Nephron (organoid): ENCODE measurements around the gene S1PR3.

Experiments used
- H3K27ac Mint-ChIP-seq, 3 experiments: 2 replicates each; pipeline ENCODE4 v1.8.0; 2020; ENCODE audit warnings: mixed read lengths in 3 of 3, mild to moderate bottlenecking in 2 of 3, moderate library complexity in 1 of 3
- H3K27me3 Mint-ChIP-seq: 2 replicates; pipeline ENCODE4 v1.8.0; 2021; ENCODE audit warnings: low read depth, mild to moderate bottlenecking, moderate library complexity, mixed read lengths
- H3K36me3 Mint-ChIP-seq: 2 replicates; pipeline ENCODE4 v1.8.0; 2020; ENCODE audit warnings: low read depth, mixed read lengths
- H3K4me1 Mint-ChIP-seq: 2 replicates; pipeline ENCODE4 v1.8.0; 2020; ENCODE audit warnings: mixed read lengths
- H3K4me3 Mint-ChIP-seq, 3 experiments: 2 replicates each; pipeline ENCODE4 v1.8.0; 2020; ENCODE audit warnings: mild to moderate bottlenecking in 3 of 3, mixed read lengths in 3 of 3, moderate library complexity in 2 of 3
- H3K9me3 Mint-ChIP-seq: 2 replicates; pipeline ENCODE4 v1.8.0; 2020; ENCODE audit warnings: mixed read lengths
- TF ChIP-seq, protein P1 (sequence below), 3 experiments: fragments of 200-600 bp; sonication (generic); IDR thresholded peaks; one replicate each; pipeline ENCODE4 v1.5.0; 2021; ENCODE audit warnings: antibody characterized with exemption in 3 of 3; ENCODE audit not compliant: unreplicated experiment in 3 of 3

The S1PR3 gene

DNA sequence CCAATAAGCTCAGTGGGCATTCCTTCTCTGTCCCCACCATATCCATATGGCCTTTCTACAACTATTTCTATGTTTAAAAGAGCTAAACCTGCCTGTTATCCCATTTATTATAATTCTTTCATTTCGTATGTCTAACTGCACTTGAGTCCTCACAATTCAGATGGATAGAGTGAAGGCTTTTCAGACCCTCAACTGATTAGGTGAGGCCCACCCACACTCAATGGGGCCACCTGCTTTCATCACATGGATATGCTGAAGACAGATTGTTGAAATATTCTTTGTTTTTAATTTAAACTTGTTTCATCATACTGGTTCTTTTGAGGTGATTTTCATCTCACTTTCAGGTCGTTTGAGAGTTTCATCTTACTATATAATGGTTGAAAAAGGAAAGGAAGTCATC lies 5.7 kb upstream of the S1PR3 start:
- no peak overlapping the region for H3K27ac Mint-ChIP-seq
- no peaks in the 10 kb centered on the region for H3K36me3 Mint-ChIP-seq
- peaks cover 9% of the 10 kb centered on the region for H3K27me3 Mint-ChIP-seq
- no peak overlapping the region for H3K4me3 Mint-ChIP-seq
- TF ChIP-seq, protein P1, sequence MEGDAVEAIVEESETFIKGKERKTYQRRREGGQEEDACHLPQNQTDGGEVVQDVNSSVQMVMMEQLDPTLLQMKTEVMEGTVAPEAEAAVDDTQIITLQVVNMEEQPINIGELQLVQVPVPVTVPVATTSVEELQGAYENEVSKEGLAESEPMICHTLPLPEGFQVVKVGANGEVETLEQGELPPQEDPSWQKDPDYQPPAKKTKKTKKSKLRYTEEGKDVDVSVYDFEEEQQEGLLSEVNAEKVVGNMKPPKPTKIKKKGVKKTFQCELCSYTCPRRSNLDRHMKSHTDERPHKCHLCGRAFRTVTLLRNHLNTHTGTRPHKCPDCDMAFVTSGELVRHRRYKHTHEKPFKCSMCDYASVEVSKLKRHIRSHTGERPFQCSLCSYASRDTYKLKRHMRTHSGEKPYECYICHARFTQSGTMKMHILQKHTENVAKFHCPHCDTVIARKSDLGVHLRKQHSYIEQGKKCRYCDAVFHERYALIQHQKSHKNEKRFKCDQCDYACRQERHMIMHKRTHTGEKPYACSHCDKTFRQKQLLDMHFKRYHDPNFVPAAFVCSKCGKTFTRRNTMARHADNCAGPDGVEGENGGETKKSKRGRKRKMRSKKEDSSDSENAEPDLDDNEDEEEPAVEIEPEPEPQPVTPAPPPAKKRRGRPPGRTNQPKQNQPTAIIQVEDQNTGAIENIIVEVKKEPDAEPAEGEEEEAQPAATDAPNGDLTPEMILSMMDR (IDR thresholded peaks at IDR 0.05; ENCODE audit: unreplicated experiment in 3 of 3): no peak
- peaks cover 15% of the 10 kb centered on the region for H3K4me1 Mint-ChIP-seq
- H3K9me3 Mint-ChIP-seq: peaks cover 10% of the 10 kb centered on the region

DNA sequence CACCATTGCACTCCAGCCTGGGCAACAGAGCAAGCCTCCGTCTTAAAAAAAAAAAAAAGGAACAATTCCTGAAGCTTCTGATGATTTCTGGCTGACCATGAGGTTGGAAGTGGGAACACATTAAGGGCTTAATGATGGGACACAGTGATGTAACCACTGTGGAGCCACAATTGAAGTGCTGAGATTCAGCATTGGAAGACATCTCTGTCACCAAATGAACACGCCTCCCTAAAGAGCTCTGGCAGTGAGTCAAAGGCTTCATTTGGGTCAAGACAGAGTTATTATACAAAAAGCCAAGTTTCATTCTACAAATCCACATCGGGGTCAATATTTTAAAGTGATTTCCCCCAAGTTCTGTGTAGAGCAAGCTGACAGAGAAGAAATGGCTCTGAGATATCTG lies 4.5 kb upstream of the S1PR3 start:
- Mint-ChIP-seq H3K4me3 (no peak overlapping the region), H3K9me3 (peaks cover 7% of the 10 kb centered on the region), H3K27ac (no peak overlapping the region), H3K36me3 (no peaks in the 10 kb centered on the region), H3K4me1 (peaks cover 17% of the 10 kb centered on the region), H3K27me3 (peaks cover 10% of the 10 kb centered on the region)
- TF ChIP-seq, protein P1 (IDR thresholded peaks at IDR 0.05; ENCODE audit: unreplicated experiment in 3 of 3): no peak

DNA sequence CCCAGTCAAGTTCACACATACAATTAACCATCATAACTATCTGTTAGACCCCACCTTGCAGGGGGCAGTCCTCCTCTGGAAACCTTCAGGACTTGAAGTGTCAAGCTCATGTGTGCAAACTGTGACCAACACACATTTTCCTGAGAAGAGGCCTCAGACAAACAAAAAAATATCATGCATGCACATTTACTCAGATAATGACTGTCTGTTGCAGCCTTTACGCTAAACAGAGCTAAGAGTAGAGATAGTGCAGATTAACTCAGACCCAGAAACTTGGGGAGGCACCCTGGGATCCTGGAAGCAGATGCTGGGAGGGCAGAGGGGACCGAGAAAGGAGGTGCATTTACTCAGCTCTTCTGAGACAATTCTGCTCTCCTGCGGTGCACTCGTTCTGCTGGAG lies 3.6 kb upstream of the S1PR3 start:
- TF ChIP-seq, protein P1 (IDR thresholded peaks at IDR 0.05; ENCODE audit: unreplicated experiment in 3 of 3): no peak
- Mint-ChIP-seq H3K27me3 (peaks cover 19% of the 10 kb centered on the region), H3K27ac (peak overlapping the region in 1 of 3 experiments; percentile 10), H3K9me3 (peaks cover 3% of the 10 kb centered on the region), H3K36me3 (no peaks in the 10 kb centered on the region), H3K4me1 (peaks cover 26% of the 10 kb centered on the region), H3K4me3 (no peak overlapping the region)

DNA sequence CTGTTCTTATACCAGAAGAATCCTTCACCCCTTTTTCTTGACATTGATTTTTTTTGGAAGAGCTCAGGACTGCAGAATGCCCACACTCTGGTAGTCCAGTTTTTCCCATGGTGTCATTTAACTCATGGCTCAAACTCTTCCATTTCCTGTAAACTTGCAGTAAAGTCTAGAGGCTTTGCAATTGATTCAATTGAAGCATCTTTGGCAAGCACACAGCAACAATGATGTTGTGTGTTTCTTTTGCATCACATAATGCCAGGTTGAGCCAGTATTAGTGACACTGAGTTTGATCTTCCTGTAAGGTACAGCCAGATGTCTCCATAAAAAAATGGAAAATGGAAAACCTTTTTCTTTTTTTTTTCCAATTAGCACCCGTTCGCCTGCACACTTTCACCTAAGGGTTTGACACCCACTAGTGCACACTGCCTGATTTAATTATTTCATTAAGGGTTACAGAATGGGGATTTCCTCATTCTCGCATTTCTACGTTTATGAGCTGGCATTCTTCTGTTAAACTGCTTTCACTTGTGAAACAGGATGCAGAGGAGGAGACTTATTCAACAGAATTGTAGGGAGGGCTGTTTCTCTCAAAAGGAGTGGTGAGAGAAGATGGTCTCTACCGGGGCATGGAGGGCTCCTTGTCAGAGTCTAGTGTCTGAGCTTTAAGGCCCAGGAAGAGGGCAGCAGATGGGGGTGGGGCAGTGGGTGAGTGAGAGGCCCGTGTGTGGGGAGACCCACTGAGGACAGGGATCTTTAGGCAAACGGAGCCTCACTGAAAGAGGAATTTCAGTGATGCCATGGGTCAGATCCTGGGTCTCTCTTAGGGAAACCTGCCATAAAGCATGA lies 2.2 kb upstream of the S1PR3 start:
- H3K36me3 Mint-ChIP-seq: peaks cover 6% of the 10 kb centered on the region
- no peaks in the 10 kb centered on the region for H3K9me3 Mint-ChIP-seq

DNA sequence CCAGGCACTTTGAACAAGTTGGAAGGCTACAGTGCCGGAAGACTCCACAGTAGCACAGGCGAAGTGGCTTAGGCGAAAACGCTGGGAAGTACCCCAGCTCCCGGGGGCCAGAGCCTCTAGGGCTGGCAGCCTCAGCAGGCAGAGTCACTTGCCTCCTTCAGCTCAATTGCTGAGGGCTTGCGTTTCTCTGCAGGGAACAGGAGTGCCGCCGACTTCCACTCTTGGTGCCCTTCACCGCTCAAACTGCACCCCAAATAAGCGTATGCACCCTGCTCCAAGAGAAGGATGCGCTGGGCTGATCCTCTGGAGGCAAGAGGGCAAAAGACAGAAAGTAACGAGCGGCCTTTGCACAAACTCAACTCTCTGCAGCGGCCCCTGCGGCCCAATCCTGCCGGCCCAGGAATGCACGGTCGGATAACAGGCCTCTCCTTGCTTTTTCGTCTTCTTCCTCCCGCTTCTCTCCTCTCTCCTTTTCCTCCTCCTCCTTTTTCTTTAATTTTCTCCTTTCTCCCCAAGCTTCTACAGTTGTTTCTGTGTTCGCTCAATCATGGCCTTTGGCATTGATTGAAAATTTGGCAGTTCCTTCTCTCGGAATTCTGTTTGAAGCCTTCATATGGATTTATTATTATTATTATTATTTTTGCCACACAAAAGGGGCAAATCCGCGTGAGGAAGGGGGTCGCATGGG lies 1.1 kb upstream of the S1PR3 start:
- no peaks in the 10 kb centered on the region for H3K9me3 Mint-ChIP-seq
- peaks cover 17% of the 10 kb centered on the region for H3K27me3 Mint-ChIP-seq
- peak overlapping the region; percentile 69 to 96 (median 87) for H3K27ac Mint-ChIP-seq
- TF ChIP-seq, protein P1 (IDR thresholded peaks at IDR 0.05; ENCODE audit: unreplicated experiment in 3 of 3): peak in 1 of 3 experiments; percentile 19
- H3K4me3 Mint-ChIP-seq: peak overlapping the region; percentile 86 to 97 (median 87)
- H3K36me3 Mint-ChIP-seq: peaks cover 17% of the 10 kb centered on the region
- peaks cover 46% of the 10 kb centered on the region for H3K4me1 Mint-ChIP-seq

More for the DNA sequence above, 2.2 kb upstream of the S1PR3 start:
- Mint-ChIP-seq H3K4me3 (peak overlapping the region; percentile 73 to 87 (median 86)), H3K27ac (peak overlapping the region; percentile 69 to 96 (median 87)), H3K4me1 (peaks cover 36% of the 10 kb centered on the region), H3K27me3 (peaks cover 18% of the 10 kb centered on the region)
- TF ChIP-seq, protein P1 (IDR thresholded peaks at IDR 0.05; ENCODE audit: unreplicated experiment in 3 of 3): no peak
